Measurements from ENCODE around the gene DLGAP4.

DNA sequence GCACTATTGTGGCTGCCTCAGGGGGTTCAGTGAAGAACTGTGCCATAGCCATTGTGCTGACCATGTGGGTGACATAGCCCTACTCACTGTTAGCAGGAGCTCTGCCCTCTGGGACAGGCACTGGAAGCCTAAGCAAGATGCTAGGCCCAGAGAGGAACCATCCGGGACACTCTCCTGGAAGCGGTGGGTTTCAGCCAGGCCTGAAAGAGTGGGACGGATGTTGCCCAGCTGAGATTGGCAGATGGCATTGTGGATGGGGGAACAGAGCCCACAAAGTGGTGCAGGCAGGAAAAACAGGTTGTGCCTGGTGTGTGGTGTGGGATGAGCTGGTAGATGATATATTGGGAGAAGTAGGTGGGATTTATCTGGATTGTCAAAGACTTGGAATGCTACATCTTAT is 40.1 kb downstream of the DLGAP4 start:
- TF ChIP-seq POLR2AphosphoS5 (IDR thresholded peaks at IDR 0.05; ENCODE audit: low read depth, low read length): no peak
- no peak for TF ChIP-seq EP300 (IDR thresholded peaks at IDR 0.05; ENCODE audit: borderline replicate concordance in 1 of 2, low read depth in 1 of 2, low read length in 1 of 2)
- no peak for TF ChIP-seq RAD21 (IDR thresholded peaks at IDR 0.05; ENCODE audit: low read length)
- TF ChIP-seq FOXM1 (IDR thresholded peaks at IDR 0.05; ENCODE audit: low read depth): no peak
- TF ChIP-seq, protein P1, sequence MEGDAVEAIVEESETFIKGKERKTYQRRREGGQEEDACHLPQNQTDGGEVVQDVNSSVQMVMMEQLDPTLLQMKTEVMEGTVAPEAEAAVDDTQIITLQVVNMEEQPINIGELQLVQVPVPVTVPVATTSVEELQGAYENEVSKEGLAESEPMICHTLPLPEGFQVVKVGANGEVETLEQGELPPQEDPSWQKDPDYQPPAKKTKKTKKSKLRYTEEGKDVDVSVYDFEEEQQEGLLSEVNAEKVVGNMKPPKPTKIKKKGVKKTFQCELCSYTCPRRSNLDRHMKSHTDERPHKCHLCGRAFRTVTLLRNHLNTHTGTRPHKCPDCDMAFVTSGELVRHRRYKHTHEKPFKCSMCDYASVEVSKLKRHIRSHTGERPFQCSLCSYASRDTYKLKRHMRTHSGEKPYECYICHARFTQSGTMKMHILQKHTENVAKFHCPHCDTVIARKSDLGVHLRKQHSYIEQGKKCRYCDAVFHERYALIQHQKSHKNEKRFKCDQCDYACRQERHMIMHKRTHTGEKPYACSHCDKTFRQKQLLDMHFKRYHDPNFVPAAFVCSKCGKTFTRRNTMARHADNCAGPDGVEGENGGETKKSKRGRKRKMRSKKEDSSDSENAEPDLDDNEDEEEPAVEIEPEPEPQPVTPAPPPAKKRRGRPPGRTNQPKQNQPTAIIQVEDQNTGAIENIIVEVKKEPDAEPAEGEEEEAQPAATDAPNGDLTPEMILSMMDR (IDR thresholded peaks at IDR 0.05): no peak
- TF ChIP-seq SMC3 (IDR thresholded peaks at IDR 0.05; ENCODE audit: low read depth, low read length): no peak

Measured in SK-N-SH (cell line).